Measurements from ENCODE around the gene SUSD4. TPM values are rescaled to one million over a fixed set of nuclear protein-coding genes. Genes with fewer than 3 reads are reported as not detected.
A peak's percentile ranks its signal among the peaks of the same experiment; 100 is the strongest.

The SUSD4 gene
- total and polyA plus RNA-seq, 2 of the 8 experiments (the other 6 are each of a cell fraction or from before 2014, with no cell fraction given) = 3.9 to 5.2 TPM

DNA sequence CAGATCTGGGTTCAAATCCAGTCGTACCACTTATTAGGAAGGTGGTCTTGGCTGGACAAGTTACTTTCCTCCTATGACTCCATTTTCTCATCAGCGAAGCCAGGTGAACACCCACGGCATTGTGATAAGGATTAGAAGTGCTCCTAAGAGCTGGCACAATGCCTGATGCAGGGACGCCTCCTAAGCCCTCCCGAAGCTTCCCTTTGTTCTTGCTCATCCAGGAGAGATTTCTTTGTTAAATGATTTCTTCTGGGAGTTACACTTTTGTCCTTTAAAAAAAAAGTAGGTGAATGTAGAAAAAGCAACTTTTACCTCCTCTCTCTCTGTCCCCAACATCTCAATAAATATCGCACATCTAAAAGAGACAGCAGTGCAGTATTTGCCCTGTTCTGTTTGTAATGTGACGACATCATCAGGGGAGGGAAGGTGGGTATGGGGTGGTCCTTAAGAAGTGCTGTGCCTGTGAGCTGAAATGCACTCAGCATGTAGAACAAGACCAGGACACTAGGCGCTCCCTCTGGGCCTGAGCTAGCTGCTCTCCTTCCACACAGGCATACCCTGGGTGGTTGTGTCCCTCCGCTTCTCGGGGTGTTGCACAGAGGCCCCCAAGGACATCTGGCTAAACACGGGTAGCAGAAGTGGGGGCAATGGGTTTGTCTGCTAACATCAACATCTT is 43.9 kb downstream of the SUSD4 start (continued):
- TF ChIP-seq, protein P1, sequence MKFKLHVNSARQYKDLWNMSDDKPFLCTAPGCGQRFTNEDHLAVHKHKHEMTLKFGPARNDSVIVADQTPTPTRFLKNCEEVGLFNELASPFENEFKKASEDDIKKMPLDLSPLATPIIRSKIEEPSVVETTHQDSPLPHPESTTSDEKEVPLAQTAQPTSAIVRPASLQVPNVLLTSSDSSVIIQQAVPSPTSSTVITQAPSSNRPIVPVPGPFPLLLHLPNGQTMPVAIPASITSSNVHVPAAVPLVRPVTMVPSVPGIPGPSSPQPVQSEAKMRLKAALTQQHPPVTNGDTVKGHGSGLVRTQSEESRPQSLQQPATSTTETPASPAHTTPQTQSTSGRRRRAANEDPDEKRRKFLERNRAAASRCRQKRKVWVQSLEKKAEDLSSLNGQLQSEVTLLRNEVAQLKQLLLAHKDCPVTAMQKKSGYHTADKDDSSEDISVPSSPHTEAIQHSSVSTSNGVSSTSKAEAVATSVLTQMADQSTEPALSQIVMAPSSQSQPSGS (IDR thresholded peaks at IDR 0.05; ENCODE audit: low read length) = peak; percentile 85
- TF ChIP-seq SIRT6 (IDR thresholded peaks at IDR 0.05; ENCODE audit: low read length) (no peak), ASH2L (IDR thresholded peaks at IDR 0.05; ENCODE audit: low read length) (peak; percentile 72)
- TF ChIP-seq, protein P2, sequence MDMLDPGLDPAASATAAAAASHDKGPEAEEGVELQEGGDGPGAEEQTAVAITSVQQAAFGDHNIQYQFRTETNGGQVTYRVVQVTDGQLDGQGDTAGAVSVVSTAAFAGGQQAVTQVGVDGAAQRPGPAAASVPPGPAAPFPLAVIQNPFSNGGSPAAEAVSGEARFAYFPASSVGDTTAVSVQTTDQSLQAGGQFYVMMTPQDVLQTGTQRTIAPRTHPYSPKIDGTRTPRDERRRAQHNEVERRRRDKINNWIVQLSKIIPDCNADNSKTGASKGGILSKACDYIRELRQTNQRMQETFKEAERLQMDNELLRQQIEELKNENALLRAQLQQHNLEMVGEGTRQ (IDR thresholded peaks at IDR 0.05; ENCODE audit: low read length) = no peak

Measured in H1 (cell line).